Thymus (tissue), 11 donors: ENCODE results near the gene PKNOX2. TPM values are rescaled to one million over a fixed set of nuclear protein-coding genes. Genes with fewer than 3 reads are reported as not detected.

Source experiments
- DNase-seq, 9 donors: peaks; one replicate each; pipeline ENCODE4 v3.0.0-alpha.2; 2013; ENCODE audit warnings: low spot score in 9 of 9, low read depth in 6 of 9, missing footprints in 1 of 9
- H3K27ac ChIP-seq, 2 donors: one replicate each; pipeline ENCODE4 v1.5.1; 2013; ENCODE audit warnings: control low read depth in 1 of 2, low read depth in 1 of 2, low read length in 1 of 2, mild to moderate bottlenecking in 1 of 2, moderate library complexity in 1 of 2
- H3K27me3 ChIP-seq, 2 donors: one replicate each; pipeline ENCODE4 v1.5.1; 2013; ENCODE audit warnings: low read length in 1 of 2; ENCODE audit not compliant: control insufficient read depth in 2 of 2, insufficient read depth in 1 of 2
- H3K36me3 ChIP-seq, 2 donors: one replicate each; pipeline ENCODE4 v1.5.1; 2013; ENCODE audit warnings: low read length in 1 of 2, mild to moderate bottlenecking in 1 of 2, moderate library complexity in 1 of 2; ENCODE audit not compliant: control insufficient read depth in 2 of 2, insufficient read depth in 2 of 2
- H3K4me1 ChIP-seq, 2 donors: one replicate each; pipeline ENCODE4 v1.5.1; 2013; ENCODE audit warnings: low read length in 2 of 2; ENCODE audit not compliant: control insufficient read depth in 2 of 2, insufficient read depth in 2 of 2
- H3K4me3 ChIP-seq, 2 donors: one replicate each; pipeline ENCODE4 v1.5.1; 2013; ENCODE audit warnings: low read length in 2 of 2, control low read depth in 1 of 2, mild to moderate bottlenecking in 1 of 2
- H3K9me3 ChIP-seq, 2 donors: one replicate each; pipeline ENCODE4 v1.5.1; 2013; ENCODE audit warnings: low read length in 1 of 2, mild to moderate bottlenecking in 1 of 2; ENCODE audit not compliant: control insufficient read depth in 2 of 2, insufficient read depth in 1 of 2
- WGBS: extraction: QIAGEN DNeasy Blood & Tissue Kit; methylation state at CpG from one replicate; pipeline ENCODE4 v1.1.7; 2013; 5-methylcytosine and 5-hydroxymethylcytosine counted together
- polyA plus RNA-seq: library from polyadenylated mRNA; stranded (reverse); fragments of 200-250 nt; gene quantifications from one replicate; pipeline ENCODE4 v1.2.3, GENCODE V29; 2013
- total RNA-seq: library from RNA; stranded (reverse); fragments of 120-200 nt; gene quantifications from one replicate; pipeline ENCODE4 v1.2.4, GENCODE V29; 2013
- donor health status: healthy.

PKNOX2 gene
- total and polyA plus RNA-seq, 2 donors, result 1.3 to 2.2 TPM

DNA sequence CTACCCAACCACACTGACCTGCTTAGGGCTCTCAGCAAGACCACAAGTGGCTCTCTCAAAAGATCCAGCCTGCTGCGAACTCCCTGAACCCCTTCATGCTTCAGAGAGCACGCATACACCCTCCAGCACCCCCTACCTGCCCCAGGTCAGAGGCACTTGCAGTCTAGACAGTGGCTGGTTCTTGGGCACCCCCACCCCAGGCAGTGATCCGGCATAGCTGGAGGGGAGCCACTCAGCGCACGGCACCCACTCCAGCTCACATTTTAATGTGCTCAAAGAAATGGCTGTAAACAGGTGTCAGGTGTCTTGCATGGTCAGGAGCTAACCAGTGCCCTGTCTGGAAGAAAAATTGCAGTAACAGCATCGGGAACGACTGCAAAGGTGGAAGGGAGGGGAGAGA lies 140.8 kb downstream of the PKNOX2 start:
- peaks cover 0 to 4% of the 10 kb centered on the region in 2 donors for H3K4me1 ChIP-seq
- no peaks in the 10 kb centered on the region for H3K36me3 ChIP-seq
- DNase-seq, result no peak
- no peak overlapping the region for H3K27ac ChIP-seq
- no peaks in the 10 kb centered on the region for H3K9me3 ChIP-seq
- WGBS, result 92% methylated on average over 7 of the region's 7 CpGs
- H3K27me3 ChIP-seq, result no peaks in the 10 kb centered on the region
- no peak overlapping the region for H3K4me3 ChIP-seq

DNA sequence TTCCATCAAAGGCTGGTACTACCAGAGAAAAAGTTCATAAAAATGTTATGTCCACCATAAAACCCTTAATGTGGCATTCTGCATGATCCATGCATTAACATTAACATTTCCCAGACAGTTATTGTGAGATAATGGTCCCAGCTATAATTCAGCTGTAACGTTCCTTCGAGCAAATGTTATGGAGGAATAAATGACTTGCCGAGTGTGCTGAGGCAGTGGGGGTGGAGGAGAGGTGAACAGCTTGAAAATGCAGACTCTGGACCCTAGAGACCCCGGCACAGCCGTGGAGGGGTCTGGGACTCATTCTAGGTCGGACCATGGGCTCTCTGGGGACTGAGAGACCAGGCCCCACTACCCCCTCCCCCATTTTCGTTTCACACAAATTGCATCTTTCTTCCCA lies 141.9 kb downstream of the PKNOX2 start:
- Histone ChIP-seq H3K27me3 (no peaks in the 10 kb centered on the region), H3K4me1 (peaks cover 0 to 4% of the 10 kb centered on the region in 2 donors), H3K36me3 (no peaks in the 10 kb centered on the region), H3K27ac (no peak overlapping the region), H3K9me3 (no peaks in the 10 kb centered on the region), H3K4me3 (no peak overlapping the region)
- 87% methylated on average over 7 of the region's 7 CpGs for WGBS
- no peak for DNase-seq

- H3K27me3 ChIP-seq, result no peaks in the 10 kb centered on the region
These were observed 143.7 kb downstream of the PKNOX2 start for GRCh38 chr11:125308246-125308645.

DNA sequence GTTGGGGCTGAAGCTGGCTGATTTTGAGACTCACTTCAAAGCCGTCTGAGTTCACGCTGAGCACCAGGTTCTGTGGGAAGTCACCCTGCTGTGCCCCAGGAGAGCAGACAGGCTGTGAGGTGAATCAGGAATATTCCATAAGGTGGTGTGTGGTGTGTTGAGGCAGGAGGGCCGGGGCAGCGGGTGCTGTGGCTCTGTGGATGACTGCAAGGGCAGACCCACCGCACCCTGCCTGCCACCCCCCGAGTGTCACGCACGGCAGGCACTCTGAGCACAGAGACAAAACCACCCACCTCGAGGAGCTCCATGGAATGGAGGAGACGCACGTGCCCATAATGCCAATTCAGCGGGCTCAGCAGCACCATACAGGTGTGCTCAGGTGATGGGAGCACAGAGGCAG lies 147.8 kb downstream of the PKNOX2 start:
- no peak for DNase-seq
- H3K36me3 ChIP-seq, result no peaks in the 10 kb centered on the region
- H3K27ac ChIP-seq, result no peak overlapping the region
- H3K4me1 ChIP-seq, result peaks cover 0 to 3% of the 10 kb centered on the region in 2 donors
- no peaks in the 10 kb centered on the region for H3K27me3 ChIP-seq
- H3K4me3 ChIP-seq, result no peak overlapping the region
- no peaks in the 10 kb centered on the region for H3K9me3 ChIP-seq
- WGBS, result 87% methylated on average over 12 of the region's 12 CpGs

More at GRCh38 chr11:125308246-125308645, 143.7 kb downstream of the PKNOX2 start:
- no peak for DNase-seq
- no peak overlapping the region for H3K27ac ChIP-seq
- no peak overlapping the region for H3K4me3 ChIP-seq
- WGBS, result 93% methylated on average over 5 of the region's 5 CpGs
- peaks cover 0 to 4% of the 10 kb centered on the region in 2 donors for H3K4me1 ChIP-seq
- H3K36me3 ChIP-seq, result no peaks in the 10 kb centered on the region
- no peaks in the 10 kb centered on the region for H3K9me3 ChIP-seq

DNA sequence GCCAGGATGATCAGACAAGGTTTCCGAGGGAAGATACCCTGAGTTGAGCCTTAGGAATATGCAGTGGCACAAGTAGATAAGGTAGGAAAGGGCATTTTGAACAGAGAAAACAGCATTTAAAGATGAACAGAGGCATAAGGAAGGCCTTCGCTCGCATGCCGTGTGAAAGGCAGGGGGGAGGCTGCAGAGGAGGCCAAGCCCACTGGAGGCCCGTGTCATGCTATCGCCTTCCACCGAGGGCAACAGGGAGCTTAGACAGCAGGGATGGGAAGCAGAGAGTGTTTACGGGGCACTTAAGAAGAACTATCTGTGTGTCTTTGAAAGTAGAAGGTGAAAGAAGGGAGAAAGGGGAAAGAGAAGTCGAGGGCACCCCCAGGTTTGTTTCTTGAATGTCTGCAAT lies 148.3 kb downstream of the PKNOX2 start:
- no peaks in the 10 kb centered on the region for H3K9me3 ChIP-seq
- 88% methylated on average over 9 of the region's 9 CpGs for WGBS
- H3K27ac ChIP-seq, result no peak overlapping the region
- H3K27me3 ChIP-seq, result no peaks in the 10 kb centered on the region
- H3K4me3 ChIP-seq, result no peak overlapping the region
- H3K4me1 ChIP-seq, result peaks cover 0 to 2% of the 10 kb centered on the region in 2 donors
- DNase-seq, result no peak
- H3K36me3 ChIP-seq, result no peaks in the 10 kb centered on the region

DNA sequence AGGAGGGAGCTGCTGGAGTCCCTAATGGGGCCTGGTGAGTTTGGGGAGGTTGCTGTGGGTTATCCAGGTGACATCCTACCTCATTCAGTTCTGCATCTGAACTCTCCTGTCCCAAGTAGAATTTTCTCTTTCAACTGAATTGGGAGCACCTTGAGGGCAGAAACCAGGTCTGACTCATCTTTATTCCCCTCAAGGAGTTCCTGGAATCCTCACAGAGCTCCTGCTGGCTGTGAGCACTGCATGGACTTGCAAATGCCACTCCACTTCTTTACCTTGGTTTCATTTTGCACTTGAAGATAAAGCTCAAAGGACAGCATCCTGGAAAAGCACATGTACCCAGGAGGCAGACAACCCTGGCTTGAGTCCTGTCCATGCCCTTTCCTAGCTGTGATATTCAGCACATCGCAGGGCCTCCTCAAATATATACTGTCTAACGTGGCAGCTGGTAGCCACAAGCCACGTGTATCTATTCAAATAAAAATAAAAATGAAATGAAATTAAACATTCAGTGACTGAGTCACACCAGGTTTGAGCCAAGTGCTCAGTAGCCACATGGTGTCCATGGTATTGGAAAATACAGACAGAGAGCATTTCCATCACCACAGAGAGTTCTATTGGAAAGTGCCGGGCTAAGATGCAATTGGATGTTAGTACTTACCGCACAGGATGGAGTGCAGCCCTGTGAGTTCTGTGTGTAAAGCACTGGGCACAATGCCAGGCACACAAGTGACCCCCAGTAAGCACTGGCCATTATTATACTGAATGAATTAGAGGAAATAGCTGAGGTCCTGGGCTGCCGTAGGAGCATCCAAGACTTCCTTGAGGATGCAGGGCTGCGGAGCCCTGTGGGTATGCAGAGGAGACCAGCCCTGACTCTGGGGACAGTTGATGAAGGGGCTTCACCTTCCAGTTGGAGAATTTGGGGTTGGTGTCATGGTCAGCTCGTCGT lies 149.0 kb downstream of the PKNOX2 start:
- DNase-seq, result no peak
- H3K9me3 ChIP-seq, result no peaks in the 10 kb centered on the region
- WGBS, result 76% methylated on average over 9 of the region's 9 CpGs
- H3K36me3 ChIP-seq, result no peaks in the 10 kb centered on the region
- H3K4me3 ChIP-seq, result no peak overlapping the region
- H3K27me3 ChIP-seq, result no peaks in the 10 kb centered on the region
- no peak overlapping the region for H3K27ac ChIP-seq
- H3K4me1 ChIP-seq, result no peaks in the 10 kb centered on the region

- DNase-seq, result no peak
- H3K27me3 ChIP-seq, result no peaks in the 10 kb centered on the region
- 76% methylated on average over 17 of the region's 17 CpGs for WGBS
- no peaks in the 10 kb centered on the region for H3K4me1 ChIP-seq
- H3K36me3 ChIP-seq, result no peaks in the 10 kb centered on the region
- H3K4me3 ChIP-seq, result no peak overlapping the region
- H3K9me3 ChIP-seq, result no peaks in the 10 kb centered on the region
- H3K27ac ChIP-seq, result no peak overlapping the region
These were observed 149.9 kb downstream of the PKNOX2 start for GRCh38 chr11:125314276-125315078.

DNA sequence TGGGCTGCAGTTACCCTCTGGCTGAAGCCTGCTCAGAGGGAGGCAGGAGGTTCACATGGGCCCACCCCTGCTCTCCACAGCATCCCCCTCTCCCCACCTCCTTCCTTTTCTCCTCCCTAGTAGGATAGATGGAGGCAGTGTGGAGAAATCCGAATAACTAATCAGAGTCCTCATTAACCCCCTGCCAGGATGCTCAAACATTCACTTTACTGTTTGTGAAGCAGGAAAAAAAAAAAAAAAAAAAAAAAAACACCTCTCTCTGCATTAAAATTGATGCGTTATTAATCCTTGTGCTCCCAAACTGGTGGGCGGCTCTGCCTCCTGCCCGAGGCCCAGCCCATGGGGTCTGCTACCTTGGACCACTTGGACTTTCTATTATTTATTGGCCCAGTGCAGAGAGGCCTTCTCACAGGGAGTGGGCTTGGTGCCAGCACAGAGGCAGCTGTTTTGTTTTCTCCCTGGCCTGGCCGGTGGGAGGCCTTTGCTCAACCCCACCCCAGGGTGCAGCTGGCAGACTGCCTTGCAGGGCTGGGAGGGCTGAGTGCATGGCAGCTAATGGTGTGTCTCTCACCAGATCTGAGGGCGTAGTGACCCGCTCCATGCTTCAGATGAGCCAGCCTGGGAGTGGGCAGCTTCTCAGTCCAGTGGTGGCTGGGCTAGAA lies 150.7 kb downstream of the PKNOX2 start:
- 88% methylated on average over 7 of the region's 7 CpGs for WGBS
- H3K27me3 ChIP-seq, result no peaks in the 10 kb centered on the region
- no peak for DNase-seq

More for the DNA sequence above, 150.7 kb downstream of the PKNOX2 start:
- H3K27ac ChIP-seq, result no peak overlapping the region
- H3K36me3 ChIP-seq, result no peaks in the 10 kb centered on the region
- H3K4me3 ChIP-seq, result no peak overlapping the region
- no peaks in the 10 kb centered on the region for H3K4me1 ChIP-seq
- H3K9me3 ChIP-seq, result no peaks in the 10 kb centered on the region
